ENCODE data around the gene TSR3. TPM values are rescaled to one million over a fixed set of nuclear protein-coding genes. Genes with fewer than 3 reads are reported as not detected.

The TSR3 gene
- total and polyA plus RNA-seq, 5 donors from 2014 or later, result 31.5 to 103 (median 92.2) TPM

- H3K27me3 ChIP-seq (ENCODE audit: control insufficient read depth, insufficient read depth, low read length), result no peaks in the 10 kb centered on the region
- DNase-seq (no peak), ATAC-seq (ENCODE audit: low read depth in 2 of 2) (no peak)
- no peaks in the 10 kb centered on the region for H3K9me3 ChIP-seq (ENCODE audit: control insufficient read depth in 2 of 2, low read length in 2 of 2)
- H3K27ac Mint-ChIP-seq, result no peak overlapping the region
- H3K9me3 Mint-ChIP-seq, result no peaks in the 10 kb centered on the region
- H3K4me1 ChIP-seq (ENCODE audit: control insufficient read depth, insufficient read depth, low read length, poor library complexity, severe bottlenecking), result peaks cover 31% of the 10 kb centered on the region
- H3K36me3 ChIP-seq (ENCODE audit: control insufficient read depth, insufficient read depth, low read length), result peaks cover 77% of the 10 kb centered on the region
- no peak overlapping the region for H3K27ac ChIP-seq (ENCODE audit: insufficient read depth, low read length, poor library complexity, severe bottlenecking)
- H3K4me3 Mint-ChIP-seq, result no peak overlapping the region
- H3K4me1 Mint-ChIP-seq, result peaks cover 0 to 29% (median 6%) of the 10 kb centered on the region in 4 donors
- H3K36me3 Mint-ChIP-seq, result peaks cover 30% of the 10 kb centered on the region
- no peaks in the 10 kb centered on the region for H3K27me3 Mint-ChIP-seq
- H3K4me3 ChIP-seq (ENCODE audit: low read depth, low read length), result no peak overlapping the region
Observed at GRCh38 chr16:1316033-1316405, 35.7 kb downstream of the TSR3 start.

GRCh38 chr16:1315081-1316032 is 36.3 kb downstream of the TSR3 start:
- peaks cover 37% of the 10 kb centered on the region for H3K4me1 ChIP-seq (ENCODE audit: control insufficient read depth, insufficient read depth, low read length, poor library complexity, severe bottlenecking)
- Mint-ChIP-seq H3K27ac (no peak overlapping the region), H3K9me3 (peaks cover 0 to 1% (median 0%) of the 10 kb centered on the region in 7 donors), H3K4me1 (peaks cover under 1 to 36% (median 13%) of the 10 kb centered on the region in 4 donors), H3K4me3 (no peak overlapping the region), H3K36me3 (peaks cover 33% of the 10 kb centered on the region), H3K27me3 (no peaks in the 10 kb centered on the region)
- H3K4me3 ChIP-seq (ENCODE audit: low read depth, low read length), result no peak overlapping the region
- peaks cover 71% of the 10 kb centered on the region for H3K36me3 ChIP-seq (ENCODE audit: control insufficient read depth, insufficient read depth, low read length)
- DNase-seq (no peak), ATAC-seq (ENCODE audit: low read depth in 2 of 2) (no peak)
- no peaks in the 10 kb centered on the region for H3K27me3 ChIP-seq (ENCODE audit: control insufficient read depth, insufficient read depth, low read length)
- H3K9me3 ChIP-seq (ENCODE audit: control insufficient read depth in 2 of 2, low read length in 2 of 2), result no peaks in the 10 kb centered on the region
- H3K27ac ChIP-seq (ENCODE audit: insufficient read depth, low read length, poor library complexity, severe bottlenecking), result no peak overlapping the region

GRCh38 chr16:1314399-1315068 is 37.1 kb downstream of the TSR3 start:
- no peak overlapping the region for H3K4me3 ChIP-seq (ENCODE audit: low read depth, low read length)
- H3K27me3 Mint-ChIP-seq, result no peaks in the 10 kb centered on the region
- peaks cover 62% of the 10 kb centered on the region for H3K36me3 ChIP-seq (ENCODE audit: control insufficient read depth, insufficient read depth, low read length)
- H3K36me3 Mint-ChIP-seq, result peaks cover 36% of the 10 kb centered on the region
- H3K4me3 Mint-ChIP-seq, result peak overlapping the region in 2 of 4 donors; percentile 32 to 60
- no peak for ATAC-seq (ENCODE audit: low read depth in 2 of 2)
- peaks cover 4 to 40% (median 16%) of the 10 kb centered on the region in 4 donors for H3K4me1 Mint-ChIP-seq
- H3K27me3 ChIP-seq (ENCODE audit: control insufficient read depth, insufficient read depth, low read length), result no peaks in the 10 kb centered on the region
- no peak overlapping the region for H3K27ac Mint-ChIP-seq
- peaks cover 40% of the 10 kb centered on the region for H3K4me1 ChIP-seq (ENCODE audit: control insufficient read depth, insufficient read depth, low read length, poor library complexity, severe bottlenecking)
- no peaks in the 10 kb centered on the region for H3K9me3 ChIP-seq (ENCODE audit: control insufficient read depth in 2 of 2, low read length in 2 of 2)
- no peak overlapping the region for H3K27ac ChIP-seq (ENCODE audit: insufficient read depth, low read length, poor library complexity, severe bottlenecking)
- DNase-seq, result no peak
- peaks cover 0 to 1% (median 0%) of the 10 kb centered on the region in 7 donors for H3K9me3 Mint-ChIP-seq

GRCh38 chr16:1313721-1314369 is 37.8 kb downstream of the TSR3 start:
- peaks cover 40% of the 10 kb centered on the region for H3K4me1 ChIP-seq (ENCODE audit: control insufficient read depth, insufficient read depth, low read length, poor library complexity, severe bottlenecking)
- no peak overlapping the region for H3K27ac ChIP-seq (ENCODE audit: insufficient read depth, low read length, poor library complexity, severe bottlenecking)
- ATAC-seq (ENCODE audit: low read depth in 2 of 2), result no peak
- no peak overlapping the region for H3K4me3 ChIP-seq (ENCODE audit: low read depth, low read length)
- DNase-seq, result no peak
- Mint-ChIP-seq H3K27me3 (peaks cover 4% of the 10 kb centered on the region), H3K4me1 (peaks cover 4 to 41% (median 18%) of the 10 kb centered on the region in 4 donors), H3K27ac (no peak overlapping the region), H3K9me3 (peaks cover 0 to 1% (median 0%) of the 10 kb centered on the region in 7 donors), H3K4me3 (peak overlapping the region in 1 of 4 donors; percentile 60), H3K36me3 (peaks cover 32% of the 10 kb centered on the region)
- H3K9me3 ChIP-seq (ENCODE audit: control insufficient read depth in 2 of 2, low read length in 2 of 2), result no peaks in the 10 kb centered on the region
- H3K36me3 ChIP-seq (ENCODE audit: control insufficient read depth, insufficient read depth, low read length), result peaks cover 56% of the 10 kb centered on the region
- H3K27me3 ChIP-seq (ENCODE audit: control insufficient read depth, insufficient read depth, low read length), result no peaks in the 10 kb centered on the region

- Mint-ChIP-seq H3K27me3 (peaks cover 5% of the 10 kb centered on the region), H3K27ac (no peak overlapping the region), H3K4me1 (peaks cover 4 to 45% (median 16%) of the 10 kb centered on the region in 4 donors), H3K36me3 (peaks cover 26% of the 10 kb centered on the region), H3K4me3 (peak overlapping the region; percentile 41 to 84 (median 66)), H3K9me3 (peaks cover 0 to 1% (median 0%) of the 10 kb centered on the region in 7 donors)
- peaks cover 47% of the 10 kb centered on the region for H3K36me3 ChIP-seq (ENCODE audit: control insufficient read depth, insufficient read depth, low read length)
- no peak for ATAC-seq (ENCODE audit: low read depth in 2 of 2)
- no peak overlapping the region for H3K27ac ChIP-seq (ENCODE audit: insufficient read depth, low read length, poor library complexity, severe bottlenecking)
- no peaks in the 10 kb centered on the region for H3K9me3 ChIP-seq (ENCODE audit: control insufficient read depth in 2 of 2, low read length in 2 of 2)
- no peak for DNase-seq
- no peaks in the 10 kb centered on the region for H3K27me3 ChIP-seq (ENCODE audit: control insufficient read depth, insufficient read depth, low read length)
- H3K4me3 ChIP-seq (ENCODE audit: low read depth, low read length), result no peak overlapping the region
- peaks cover 40% of the 10 kb centered on the region for H3K4me1 ChIP-seq (ENCODE audit: control insufficient read depth, insufficient read depth, low read length, poor library complexity, severe bottlenecking)
Observed at GRCh38 chr16:1312903-1313302, 38.8 kb downstream of the TSR3 start.

GRCh38 chr16:1312467-1312816 is 39.2 kb downstream of the TSR3 start:
- Histone ChIP-seq H3K4me3 (ENCODE audit: low read depth, low read length) (no peak overlapping the region), H3K27me3 (ENCODE audit: control insufficient read depth, insufficient read depth, low read length) (no peaks in the 10 kb centered on the region), H3K9me3 (ENCODE audit: control insufficient read depth in 2 of 2, low read length in 2 of 2) (no peaks in the 10 kb centered on the region), H3K27ac (ENCODE audit: insufficient read depth, low read length, poor library complexity, severe bottlenecking) (no peak overlapping the region), H3K4me1 (ENCODE audit: control insufficient read depth, insufficient read depth, low read length, poor library complexity, severe bottlenecking) (peaks cover 40% of the 10 kb centered on the region), H3K36me3 (ENCODE audit: control insufficient read depth, insufficient read depth, low read length) (peaks cover 42% of the 10 kb centered on the region)
- Mint-ChIP-seq H3K27me3 (peaks cover 5% of the 10 kb centered on the region), H3K9me3 (peaks cover 0 to 1% (median 0%) of the 10 kb centered on the region in 7 donors), H3K4me3 (peak overlapping the region; percentile 41 to 84 (median 60)), H3K27ac (no peak overlapping the region), H3K4me1 (peaks cover 4 to 41% (median 16%) of the 10 kb centered on the region in 4 donors), H3K36me3 (peaks cover 22% of the 10 kb centered on the region)
- ATAC-seq (ENCODE audit: low read depth in 2 of 2), result no peak
- no peak for DNase-seq

GRCh38 chr16:1311738-1312466 is 39.8 kb downstream of the TSR3 start:
- Histone ChIP-seq H3K9me3 (ENCODE audit: control insufficient read depth in 2 of 2, low read length in 2 of 2) (no peaks in the 10 kb centered on the region), H3K4me1 (ENCODE audit: control insufficient read depth, insufficient read depth, low read length, poor library complexity, severe bottlenecking) (peaks cover 40% of the 10 kb centered on the region), H3K36me3 (ENCODE audit: control insufficient read depth, insufficient read depth, low read length) (peaks cover 37% of the 10 kb centered on the region), H3K4me3 (ENCODE audit: low read depth, low read length) (peak overlapping the region; percentile 96), H3K27ac (ENCODE audit: insufficient read depth, low read length, poor library complexity, severe bottlenecking) (no peak overlapping the region), H3K27me3 (ENCODE audit: control insufficient read depth, insufficient read depth, low read length) (no peaks in the 10 kb centered on the region)
- ATAC-seq (ENCODE audit: low read depth in 2 of 2), result no peak
- Mint-ChIP-seq H3K4me3 (peak overlapping the region in 3 of 4 donors; percentile 93 to 97 (median 94)), H3K27ac (peak overlapping the region in 1 of 3 donors; percentile 43), H3K27me3 (peaks cover 5% of the 10 kb centered on the region), H3K36me3 (peaks cover 22% of the 10 kb centered on the region), H3K9me3 (peaks cover 0 to 1% (median 0%) of the 10 kb centered on the region in 7 donors), H3K4me1 (peaks cover 4 to 40% (median 16%) of the 10 kb centered on the region in 4 donors)
- DNase-seq, result no peak
